Stimulated activated effector memory CD8-positive, alpha-beta T cell treated with anti-CD3 and anti-CD28 coated beads, Interleukin-12 subunit alpha, Interleukin-12 subunit beta, amount 100 ng/mL, for 72 hours (primary cell): Measurements from ENCODE around the gene OSBPL10.

Experiments used
- ATAC-seq: fragments of 150-1000 bp; cut with Tn5 transposase; 2 replicates; pipeline ENCODE4 v1.10.0; 2021
- DNase-seq, 2 donors: peaks; one replicate each; pipeline ENCODE4 v3.0.0; 2021 to 2022; ENCODE audit warnings: low spot score in 2 of 2
- H3K27ac Mint-ChIP-seq: one replicate; pipeline ENCODE4 v1.8.0; 2022; ENCODE audit warnings: mild to moderate bottlenecking, mixed read lengths
- H3K36me3 Mint-ChIP-seq: one replicate; pipeline ENCODE4 v1.8.0; 2022; ENCODE audit warnings: mild to moderate bottlenecking, mixed read lengths
- H3K4me1 Mint-ChIP-seq: one replicate; pipeline ENCODE4 v1.8.0; 2022; ENCODE audit warnings: mixed read lengths
- H3K4me3 Mint-ChIP-seq: one replicate; pipeline ENCODE4 v1.8.0; 2022; ENCODE audit warnings: mild to moderate bottlenecking, mixed read lengths
- H3K9me3 Mint-ChIP-seq: one replicate; pipeline ENCODE4 v1.8.0; 2022; ENCODE audit warnings: mixed read lengths

Gene OSBPL10

GRCh38 chr3:31976302-31976701, 4.8 kb downstream of the OSBPL10 start:
- Mint-ChIP-seq H3K9me3 (no peaks in the 10 kb centered on the region), H3K4me1 (peaks cover 16% of the 10 kb centered on the region), H3K27ac (no peak overlapping the region), H3K36me3 (no peaks in the 10 kb centered on the region), H3K4me3 (no peak overlapping the region)
- no peak for ATAC-seq
- DNase-seq = no peak

- peaks cover 15% of the 10 kb centered on the region for H3K4me1 Mint-ChIP-seq
- no peaks in the 10 kb centered on the region for H3K9me3 Mint-ChIP-seq
- no peak overlapping the region for H3K4me3 Mint-ChIP-seq
- DNase-seq (no peak), ATAC-seq (no peak)
- no peak overlapping the region for H3K27ac Mint-ChIP-seq
- no peaks in the 10 kb centered on the region for H3K36me3 Mint-ChIP-seq
These were observed 6.1 kb downstream of the OSBPL10 start for GRCh38 chr3:31974964-31975363.

DNA sequence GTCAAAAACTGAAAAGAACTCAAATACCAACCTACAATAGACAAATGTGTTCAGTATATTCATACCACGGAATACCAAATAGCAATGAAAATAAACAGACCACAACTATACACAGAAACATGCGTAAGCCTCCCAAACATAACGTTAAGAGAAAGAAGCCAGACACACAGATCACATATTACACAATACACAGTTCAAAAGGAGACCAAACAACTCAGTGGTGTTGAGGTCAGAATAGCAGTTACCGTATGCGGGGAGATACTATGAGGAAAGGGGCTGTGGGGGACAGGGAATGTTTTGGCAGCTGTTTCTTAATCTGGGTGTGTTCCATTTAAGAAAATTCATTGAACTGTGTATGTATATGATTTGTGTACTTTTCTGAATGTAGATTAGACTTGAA, 6.6 kb downstream of the OSBPL10 start:
- no peak overlapping the region for H3K27ac Mint-ChIP-seq
- DNase-seq (no peak), ATAC-seq (no peak)
- no peak overlapping the region for H3K4me3 Mint-ChIP-seq
- H3K9me3 Mint-ChIP-seq = no peaks in the 10 kb centered on the region
- no peaks in the 10 kb centered on the region for H3K36me3 Mint-ChIP-seq
- peaks cover 12% of the 10 kb centered on the region for H3K4me1 Mint-ChIP-seq

DNA sequence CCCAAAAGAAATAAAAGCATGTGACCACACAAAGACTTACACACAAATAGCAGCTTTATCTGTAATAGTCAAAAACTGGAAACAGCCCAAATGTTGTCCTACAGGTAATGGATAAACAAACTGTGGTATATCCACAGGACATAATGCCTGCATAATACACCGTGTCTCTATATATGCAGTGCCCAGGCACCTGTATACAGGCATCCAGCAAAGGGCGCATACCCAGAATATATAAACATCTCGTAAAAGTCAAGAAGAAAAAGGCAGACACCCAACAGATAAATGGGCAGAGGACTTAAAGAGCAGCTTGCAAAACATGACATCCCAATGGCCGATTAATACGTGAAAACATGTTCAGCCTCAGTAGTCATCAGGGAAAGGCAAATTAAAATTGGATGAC, 7.2 kb downstream of the OSBPL10 start:
- H3K4me1 Mint-ChIP-seq = peaks cover 5% of the 10 kb centered on the region
- no peaks in the 10 kb centered on the region for H3K9me3 Mint-ChIP-seq
- ATAC-seq (no peak), DNase-seq (no peak)
- no peak overlapping the region for H3K27ac Mint-ChIP-seq
- H3K4me3 Mint-ChIP-seq = no peak overlapping the region
- H3K36me3 Mint-ChIP-seq = no peaks in the 10 kb centered on the region

GRCh38 chr3:31973081-31973480, 8.0 kb downstream of the OSBPL10 start:
- Mint-ChIP-seq H3K27ac (no peak overlapping the region), H3K36me3 (no peaks in the 10 kb centered on the region), H3K4me1 (no peaks in the 10 kb centered on the region), H3K4me3 (no peak overlapping the region), H3K9me3 (no peaks in the 10 kb centered on the region)
- no peak for ATAC-seq
- DNase-seq = no peak

GRCh38 chr3:31971607-31972006, 9.5 kb downstream of the OSBPL10 start:
- DNase-seq = no peak
- no peak for ATAC-seq
- H3K9me3 Mint-ChIP-seq = no peaks in the 10 kb centered on the region
- H3K36me3 Mint-ChIP-seq = no peaks in the 10 kb centered on the region
- no peaks in the 10 kb centered on the region for H3K4me1 Mint-ChIP-seq
- H3K4me3 Mint-ChIP-seq = no peak overlapping the region
- no peak overlapping the region for H3K27ac Mint-ChIP-seq

DNA sequence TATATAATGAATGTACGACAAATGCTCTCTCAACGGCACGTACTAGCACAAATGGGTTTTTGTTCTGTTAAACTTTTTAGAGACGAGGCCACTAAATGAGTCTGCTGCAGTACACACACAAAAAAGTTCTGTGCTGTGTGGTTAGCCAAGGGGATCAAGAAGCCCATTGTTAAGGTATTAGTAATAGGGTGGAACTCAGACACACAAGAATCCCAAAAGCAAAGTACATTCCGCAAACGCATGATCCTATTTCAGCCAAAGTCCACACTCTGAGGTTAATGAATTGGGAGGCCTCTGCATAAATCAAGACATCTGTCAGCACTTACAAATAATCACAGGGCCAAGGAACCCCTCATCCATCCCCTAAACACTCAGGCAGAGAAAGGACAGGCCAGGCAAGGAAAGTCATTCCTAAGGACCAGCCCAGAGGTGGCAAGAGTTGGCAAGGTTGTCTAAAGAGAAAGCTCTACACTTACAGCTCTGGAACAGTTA, 12.1 kb downstream of the OSBPL10 start:
- H3K9me3 Mint-ChIP-seq = no peaks in the 10 kb centered on the region
- H3K27ac Mint-ChIP-seq = no peak overlapping the region
- DNase-seq = no peak
- H3K4me3 Mint-ChIP-seq = no peak overlapping the region
- no peaks in the 10 kb centered on the region for H3K36me3 Mint-ChIP-seq
- H3K4me1 Mint-ChIP-seq = no peaks in the 10 kb centered on the region
- no peak for ATAC-seq

DNA sequence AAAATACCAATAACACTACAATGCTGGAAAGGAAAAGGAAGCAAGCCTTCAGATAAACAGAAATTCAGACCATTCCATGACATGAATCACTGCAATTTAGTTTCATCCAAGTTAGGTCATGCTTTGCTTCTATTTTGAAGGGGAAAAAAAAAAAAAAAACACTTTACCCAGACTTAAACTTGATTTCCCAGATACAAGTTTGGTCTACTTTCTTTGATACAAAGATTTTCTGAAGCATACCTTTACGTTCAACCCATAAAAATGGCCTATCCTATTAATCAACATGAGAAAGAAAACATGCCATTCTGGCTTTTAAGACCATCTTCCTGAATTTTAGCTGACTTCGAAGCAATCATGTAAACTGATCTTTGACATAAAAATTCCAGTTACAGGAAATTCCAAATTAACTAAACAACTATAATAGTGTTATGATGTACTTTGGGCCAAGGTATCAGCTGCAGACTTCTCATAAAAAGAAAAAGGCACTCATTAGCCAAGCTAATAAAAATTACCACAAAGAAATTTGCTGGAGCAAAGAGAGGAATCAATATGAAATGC, 12.6 kb downstream of the OSBPL10 start:
- no peak overlapping the region for H3K27ac Mint-ChIP-seq
- DNase-seq (no peak), ATAC-seq (no peak)
- H3K4me3 Mint-ChIP-seq = no peak overlapping the region
- H3K9me3 Mint-ChIP-seq = no peaks in the 10 kb centered on the region
- H3K4me1 Mint-ChIP-seq = no peaks in the 10 kb centered on the region
- H3K36me3 Mint-ChIP-seq = no peaks in the 10 kb centered on the region

DNA sequence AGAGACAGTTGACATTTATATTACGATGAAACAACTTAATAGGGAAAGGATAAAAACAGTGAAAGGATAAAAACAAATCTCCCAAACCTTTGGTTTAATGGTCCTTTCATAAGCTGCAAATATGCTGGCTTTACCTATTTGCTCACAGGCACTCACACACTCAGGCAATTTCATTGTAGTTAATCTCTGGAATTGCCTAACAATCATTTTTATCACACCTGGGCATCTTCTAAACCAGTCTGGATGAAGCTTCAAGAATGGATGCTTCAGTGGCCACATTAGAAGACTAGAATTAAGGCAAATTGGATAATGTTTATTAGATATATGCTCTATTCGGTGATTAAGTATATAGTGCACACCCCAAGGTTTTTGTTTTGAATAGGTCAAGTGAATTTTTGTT, 13.5 kb downstream of the OSBPL10 start:
- Mint-ChIP-seq H3K4me3 (no peak overlapping the region), H3K36me3 (no peaks in the 10 kb centered on the region), H3K27ac (no peak overlapping the region), H3K9me3 (no peaks in the 10 kb centered on the region), H3K4me1 (no peaks in the 10 kb centered on the region)
- DNase-seq = no peak
- ATAC-seq = no peak

DNA sequence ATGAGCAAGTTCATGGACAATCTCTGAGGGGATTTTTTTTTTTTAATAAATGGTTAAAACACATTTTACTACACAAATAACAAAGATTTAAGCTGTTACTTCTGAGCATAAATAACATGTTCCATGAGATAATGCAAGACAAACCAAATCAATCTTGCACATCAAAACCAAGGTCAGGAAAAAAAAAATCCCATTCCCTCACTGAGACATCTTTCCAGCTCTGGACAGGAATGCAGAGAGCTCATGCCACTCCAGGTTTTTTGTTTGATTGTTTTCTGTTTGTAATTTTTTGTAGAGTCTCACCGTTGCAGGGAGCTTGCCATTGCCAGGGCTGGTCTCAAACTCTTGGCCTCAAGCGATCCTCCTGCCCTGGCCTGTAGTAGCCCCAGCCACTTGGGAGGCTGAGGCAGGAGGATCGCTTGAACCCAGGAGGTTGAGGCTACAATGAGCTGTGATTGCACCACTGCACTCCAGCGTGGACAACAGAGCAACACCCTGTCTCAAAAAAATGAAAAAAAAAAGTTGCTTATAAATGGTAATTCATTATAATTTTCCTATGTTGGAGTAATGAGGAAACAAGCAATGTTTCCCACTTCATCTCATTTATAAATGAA, 14.0 kb downstream of the OSBPL10 start:
- Mint-ChIP-seq H3K9me3 (no peaks in the 10 kb centered on the region), H3K4me3 (no peak overlapping the region), H3K4me1 (no peaks in the 10 kb centered on the region), H3K27ac (no peak overlapping the region), H3K36me3 (no peaks in the 10 kb centered on the region)
- ATAC-seq = no peak
- DNase-seq = no peak

GRCh38 chr3:31962801-31963205, 18.3 kb downstream of the OSBPL10 start:
- Mint-ChIP-seq H3K4me3 (no peak overlapping the region), H3K4me1 (no peaks in the 10 kb centered on the region), H3K9me3 (no peaks in the 10 kb centered on the region), H3K36me3 (no peaks in the 10 kb centered on the region), H3K27ac (no peak overlapping the region)
- ATAC-seq (no peak), DNase-seq (no peak)

DNA sequence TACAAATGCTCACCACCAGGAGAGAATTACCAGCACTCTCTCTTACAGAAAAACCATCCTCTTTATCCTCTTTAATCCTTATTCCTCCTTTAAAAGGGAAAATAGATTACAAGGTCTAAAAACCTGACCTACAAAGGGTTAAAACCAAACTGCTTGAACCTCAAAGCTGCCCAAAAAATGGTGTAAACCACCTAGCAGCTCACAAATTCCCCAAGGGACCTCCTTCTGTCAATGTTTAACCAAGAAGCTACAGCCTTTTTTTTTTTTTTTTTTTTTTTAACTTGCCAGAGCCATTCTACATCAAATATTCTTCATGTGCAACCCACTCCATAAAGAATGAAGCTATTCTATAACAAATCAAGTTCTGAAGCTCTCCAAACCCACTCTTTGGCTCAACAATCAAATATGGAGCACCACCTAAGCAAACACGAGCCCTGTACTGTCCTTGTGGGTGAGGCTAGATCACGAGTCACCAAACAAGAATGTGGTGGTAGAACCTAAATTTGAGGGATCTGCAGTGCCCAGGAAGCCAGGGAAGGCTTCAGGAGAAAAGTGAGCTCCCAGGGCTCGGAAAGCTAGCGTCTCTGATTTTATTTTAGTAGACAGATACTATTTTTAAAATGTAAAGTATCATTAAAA, 20.1 kb downstream of the OSBPL10 start:
- no peak overlapping the region for H3K4me3 Mint-ChIP-seq
- no peak overlapping the region for H3K27ac Mint-ChIP-seq
- no peaks in the 10 kb centered on the region for H3K9me3 Mint-ChIP-seq
- no peak for DNase-seq
- no peaks in the 10 kb centered on the region for H3K36me3 Mint-ChIP-seq
- H3K4me1 Mint-ChIP-seq = no peaks in the 10 kb centered on the region
- ATAC-seq = no peak

- Mint-ChIP-seq H3K9me3 (peaks cover 3% of the 10 kb centered on the region), H3K27ac (no peak overlapping the region), H3K36me3 (no peaks in the 10 kb centered on the region), H3K4me1 (no peaks in the 10 kb centered on the region), H3K4me3 (no peak overlapping the region)
- ATAC-seq (no peak), DNase-seq (no peak)
These were observed 20.9 kb downstream of the OSBPL10 start for GRCh38 chr3:31959951-31960792.

- H3K36me3 Mint-ChIP-seq = no peaks in the 10 kb centered on the region
- no peak overlapping the region for H3K27ac Mint-ChIP-seq
- peaks cover 6% of the 10 kb centered on the region for H3K9me3 Mint-ChIP-seq
- no peak for ATAC-seq
- no peak for DNase-seq
- no peak overlapping the region for H3K4me3 Mint-ChIP-seq
- H3K4me1 Mint-ChIP-seq = no peaks in the 10 kb centered on the region
These were observed 21.8 kb downstream of the OSBPL10 start for GRCh38 chr3:31959251-31959650.

- Mint-ChIP-seq H3K4me3 (no peak overlapping the region), H3K27ac (no peak overlapping the region), H3K36me3 (no peaks in the 10 kb centered on the region), H3K9me3 (peaks cover 6% of the 10 kb centered on the region), H3K4me1 (no peaks in the 10 kb centered on the region)
- ATAC-seq (no peak), DNase-seq (no peak)
These were observed 22.3 kb downstream of the OSBPL10 start for GRCh38 chr3:31958701-31959152.
